Neural progenitor cell (in vitro differentiated cells): ENCODE measurements around the gene LRP1.

Experiments used
- EZH2 ChIP-seq: fragments of 200-600 bp; sonication (generic); IDR thresholded peaks from 2 replicates; pipeline ENCODE4 v1.6.1; 2017; ENCODE audit warnings: antibody characterized with exemption, mild to moderate bottlenecking, moderate library complexity
- TF ChIP-seq, protein P1 (sequence below): fragments of 200-600 bp; sonication (generic); IDR thresholded peaks from 2 replicates; pipeline ENCODE4 v1.5.1; 2017; ENCODE audit warnings: antibody characterized with exemption, mild to moderate bottlenecking

- TF ChIP-seq, protein P1, sequence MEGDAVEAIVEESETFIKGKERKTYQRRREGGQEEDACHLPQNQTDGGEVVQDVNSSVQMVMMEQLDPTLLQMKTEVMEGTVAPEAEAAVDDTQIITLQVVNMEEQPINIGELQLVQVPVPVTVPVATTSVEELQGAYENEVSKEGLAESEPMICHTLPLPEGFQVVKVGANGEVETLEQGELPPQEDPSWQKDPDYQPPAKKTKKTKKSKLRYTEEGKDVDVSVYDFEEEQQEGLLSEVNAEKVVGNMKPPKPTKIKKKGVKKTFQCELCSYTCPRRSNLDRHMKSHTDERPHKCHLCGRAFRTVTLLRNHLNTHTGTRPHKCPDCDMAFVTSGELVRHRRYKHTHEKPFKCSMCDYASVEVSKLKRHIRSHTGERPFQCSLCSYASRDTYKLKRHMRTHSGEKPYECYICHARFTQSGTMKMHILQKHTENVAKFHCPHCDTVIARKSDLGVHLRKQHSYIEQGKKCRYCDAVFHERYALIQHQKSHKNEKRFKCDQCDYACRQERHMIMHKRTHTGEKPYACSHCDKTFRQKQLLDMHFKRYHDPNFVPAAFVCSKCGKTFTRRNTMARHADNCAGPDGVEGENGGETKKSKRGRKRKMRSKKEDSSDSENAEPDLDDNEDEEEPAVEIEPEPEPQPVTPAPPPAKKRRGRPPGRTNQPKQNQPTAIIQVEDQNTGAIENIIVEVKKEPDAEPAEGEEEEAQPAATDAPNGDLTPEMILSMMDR = no peak
- TF ChIP-seq EZH2 = no peak
Measured at GRCh38 chr12:57250956-57251355, 122.7 kb downstream of the LRP1 start, which contains the start of gene STAC3.
